GM12878 (cell line): ENCODE data around the gene ZNF267.

Experiments
- POLR2AphosphoS2 ChIP-seq: IDR thresholded peaks from 2 replicates; pipeline ENCODE4 v1.6.1; 2011; ENCODE audit warnings: low read depth, mild to moderate bottlenecking, low read length, improper control_type of control experiment, moderate library complexity
- YBX1 ChIP-seq: fragments of 450-650 bp; IDR thresholded peaks from 2 replicates; pipeline ENCODE4 v1.6.1; 2016; ENCODE audit warnings: antibody characterized with exemption
- TF ChIP-seq, protein P1 (sequence below): IDR thresholded peaks from 2 replicates; pipeline ENCODE4 v1.6.1; 2012; ENCODE audit warnings: low read depth, low read length, improper control_type of control experiment

DNA sequence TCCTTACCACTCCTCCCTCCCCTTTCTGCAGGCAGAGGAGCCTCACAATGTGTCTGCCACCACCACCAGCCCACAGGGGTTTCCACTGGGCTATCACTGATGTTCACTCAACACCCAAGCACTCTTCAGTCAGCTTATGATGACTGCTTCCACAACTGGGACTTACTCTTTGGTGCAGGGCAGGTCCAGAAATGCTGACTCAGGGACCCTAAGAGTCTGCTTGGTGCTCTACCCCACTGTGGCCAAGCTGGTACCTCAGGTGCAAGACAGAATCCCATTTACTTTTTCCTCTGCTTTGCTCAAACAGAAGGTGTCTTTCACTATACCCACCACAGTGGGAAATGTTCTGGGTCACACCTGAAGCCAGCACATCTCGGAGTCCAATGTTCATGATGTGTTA, 40.1 kb downstream of the ZNF267 start:
- TF ChIP-seq POLR2AphosphoS2 (no peak), YBX1 (no peak)
- TF ChIP-seq, protein P1, sequence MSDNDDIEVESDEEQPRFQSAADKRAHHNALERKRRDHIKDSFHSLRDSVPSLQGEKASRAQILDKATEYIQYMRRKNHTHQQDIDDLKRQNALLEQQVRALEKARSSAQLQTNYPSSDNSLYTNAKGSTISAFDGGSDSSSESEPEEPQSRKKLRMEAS: no peak
